ENCODE results near the gene SPANXD. TPM values are rescaled to one million over a fixed set of nuclear protein-coding genes. Genes with fewer than 3 reads are reported as not detected.
"Not testable (repeated sequence)": the region's sequence is repeated elsewhere in the genome, so short reads cannot be mapped to it uniquely, and the experiment has no call there.

SPANXD gene, protein sequence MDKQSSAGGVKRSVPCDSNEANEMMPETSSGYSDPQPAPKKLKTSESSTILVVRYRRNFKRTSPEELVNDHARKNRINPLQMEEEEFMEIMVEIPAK
- total RNA-seq, result not detected

- H3K4me1 ChIP-seq; H3K27ac ChIP-seq; DNase-seq; H3K4me3 ChIP-seq (replicated peaks in 1 of 3); intact Hi-C loops (cut with DNase I); H3K27me3 ChIP-seq; H3K36me3 ChIP-seq; H3K9me3 ChIP-seq: not testable (repeated sequence)
- 78 to 86% methylated on average over 1 of the region's 8 CpGs for WGBS, 2 donors
Observed at GRCh38 chrX:141698639-141699038, at the start of gene SPANXD. Gene SPANXD (minus strand): TSS chrX:141698739. CDS start chrX:141698405, 334 bp downstream.

GRCh38 chrX:141742666-141743065 is 44.1 kb upstream of the SPANXD start:
- TF ChIP-seq CTCF (IDR thresholded peaks at IDR 0.05), result no peak
- no peak for TF ChIP-seq POLR2A (IDR thresholded peaks at IDR 0.05)
- Histone ChIP-seq H3K36me3 (no peaks in the 10 kb centered on the region), H3K4me1 (no peaks in the 10 kb centered on the region), H3K9me3 (no peaks in the 10 kb centered on the region), H3K4me3 (replicated peaks in 1 of 3) (no peak overlapping the region), H3K27me3 (no peaks in the 10 kb centered on the region), H3K27ac (no peak overlapping the region)
- 86 to 92% methylated on average over 3 of the region's 3 CpGs for WGBS, 2 donors
- intact Hi-C loops (cut with DNase I), result no loop called here
- DNase-seq, result no peak

DNA sequence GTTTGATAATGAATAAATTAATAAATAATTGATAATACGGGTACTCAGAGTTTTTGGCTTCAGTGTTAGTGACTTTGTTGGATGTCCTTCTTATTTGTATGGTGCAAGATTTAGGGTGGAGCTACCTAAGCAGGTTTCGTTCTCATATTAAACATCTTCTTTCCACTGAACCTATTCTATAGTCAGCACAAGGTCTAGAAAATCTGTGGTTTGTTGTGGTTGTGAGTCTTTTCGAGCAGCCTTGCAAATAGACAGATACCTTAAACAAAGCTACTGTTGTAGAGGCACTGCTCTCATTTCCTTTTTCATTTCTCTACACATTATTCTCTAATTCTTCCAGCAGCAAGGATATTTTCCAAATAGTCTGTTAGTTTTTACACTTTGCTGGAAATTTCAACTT is 38.1 kb upstream of the SPANXD start:
- no peak overlapping the region for H3K27ac ChIP-seq
- TF ChIP-seq CTCF (IDR thresholded peaks at IDR 0.05), result no peak
- no peak for TF ChIP-seq POLR2A (IDR thresholded peaks at IDR 0.05)
- WGBS, 2 donors, result 94% methylated on average over 3 of the region's 3 CpGs
- intact Hi-C loops (cut with DNase I), result no loop called here
- no peaks in the 10 kb centered on the region for H3K36me3 ChIP-seq
- H3K27me3 ChIP-seq, result no peaks in the 10 kb centered on the region
- H3K9me3 ChIP-seq, result no peaks in the 10 kb centered on the region
- no peaks in the 10 kb centered on the region for H3K4me1 ChIP-seq
- H3K4me3 ChIP-seq (replicated peaks in 1 of 3), result no peak overlapping the region
- DNase-seq, result no peak

DNA sequence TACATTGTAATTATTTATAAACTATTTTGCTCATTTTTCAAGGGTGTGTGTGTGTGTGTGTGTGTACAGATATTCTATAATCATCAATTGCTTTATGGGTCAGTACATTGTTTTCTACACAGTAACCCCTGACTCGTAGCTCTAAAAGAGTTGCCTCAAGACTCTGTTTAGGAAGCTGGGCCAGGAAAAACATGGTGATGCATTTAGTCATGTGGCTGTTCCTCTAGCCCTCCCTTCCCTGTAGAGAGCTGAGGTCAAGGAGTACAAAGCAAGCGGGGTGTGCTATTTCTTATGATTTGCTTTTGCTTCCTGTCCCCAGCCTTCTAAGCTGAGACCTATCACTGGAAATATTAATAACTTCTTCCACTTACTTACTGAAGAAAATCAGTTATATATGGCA is 34.8 kb upstream of the SPANXD start:
- Histone ChIP-seq H3K36me3 (no peaks in the 10 kb centered on the region), H3K9me3 (no peaks in the 10 kb centered on the region), H3K27ac (no peak overlapping the region), H3K4me1 (no peaks in the 10 kb centered on the region), H3K27me3 (no peaks in the 10 kb centered on the region), H3K4me3 (replicated peaks in 1 of 3) (no peak overlapping the region)
- TF ChIP-seq POLR2A (IDR thresholded peaks at IDR 0.05) (no peak), CTCF (IDR thresholded peaks at IDR 0.05) (no peak)
- intact Hi-C loops (cut with DNase I), result no loop called here
- 50 to 78% methylated on average over 2 of the region's 2 CpGs for WGBS, 2 donors
- DNase-seq, result no peak

DNA sequence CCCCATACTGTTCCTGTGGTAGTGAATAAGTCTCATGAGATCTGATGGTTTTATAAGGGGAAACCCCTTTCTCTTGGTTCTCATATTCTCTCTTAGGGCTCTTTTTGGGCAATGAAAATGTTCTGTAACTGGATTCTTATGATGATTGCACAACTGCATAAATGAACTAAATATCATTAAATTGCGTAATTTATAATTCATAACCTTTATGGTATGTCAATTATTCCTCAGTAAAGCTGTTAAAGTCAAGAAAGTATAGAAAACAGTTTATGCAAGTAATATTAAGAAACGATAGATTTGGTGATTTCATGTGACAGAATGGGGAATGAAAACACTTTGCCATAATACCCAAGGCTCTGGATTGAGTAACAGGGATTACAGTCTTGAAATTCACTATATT is 33.5 kb upstream of the SPANXD start:
- 83 to 85% methylated on average over 2 of the region's 2 CpGs for WGBS, 2 donors
- no peaks in the 10 kb centered on the region for H3K36me3 ChIP-seq
- H3K4me3 ChIP-seq (replicated peaks in 1 of 3), result no peak overlapping the region
- no peaks in the 10 kb centered on the region for H3K27me3 ChIP-seq
- DNase-seq, result no peak
- no peaks in the 10 kb centered on the region for H3K9me3 ChIP-seq
- H3K27ac ChIP-seq, result no peak overlapping the region
- intact Hi-C loops (cut with DNase I), result no loop called here
- TF ChIP-seq POLR2A (IDR thresholded peaks at IDR 0.05) (no peak), CTCF (IDR thresholded peaks at IDR 0.05) (no peak)
- no peaks in the 10 kb centered on the region for H3K4me1 ChIP-seq

DNA sequence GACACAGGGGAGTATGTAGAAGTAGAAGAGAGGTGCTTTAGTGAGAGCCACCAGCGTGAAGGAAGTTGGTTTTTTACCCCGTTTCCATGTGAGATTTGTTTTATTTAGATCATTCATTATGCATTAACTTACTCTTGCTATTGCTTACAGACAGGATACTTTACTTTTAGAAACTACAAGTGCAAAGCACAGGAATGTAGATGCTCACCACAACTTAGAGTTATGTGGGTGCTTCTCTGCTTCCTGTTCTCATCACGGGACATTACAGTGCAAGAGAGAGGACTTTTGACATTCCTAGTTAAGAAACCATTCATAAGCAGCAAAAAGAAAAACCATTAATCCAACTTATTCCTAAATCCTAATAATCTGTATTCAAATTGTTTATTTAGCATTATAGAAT is 25.6 kb upstream of the SPANXD start:
- H3K4me3 ChIP-seq (replicated peaks in 1 of 3), result no peak overlapping the region
- H3K9me3 ChIP-seq, result no peaks in the 10 kb centered on the region
- TF ChIP-seq POLR2A (IDR thresholded peaks at IDR 0.05) (no peak), CTCF (IDR thresholded peaks at IDR 0.05) (no peak)
- H3K27me3 ChIP-seq, result no peaks in the 10 kb centered on the region
- H3K4me1 ChIP-seq, result no peaks in the 10 kb centered on the region
- WGBS, 2 donors, result 50 to 51% methylated on average over 3 of the region's 3 CpGs
- no peak for DNase-seq
- no peaks in the 10 kb centered on the region for H3K36me3 ChIP-seq
- intact Hi-C loops (cut with DNase I), result no loop called here
- no peak overlapping the region for H3K27ac ChIP-seq

Data from thyroid gland (tissue), 4 donors.